ENCODE measurements around the gene MINK1.
"Not testable (repeated sequence)": the region's sequence is repeated elsewhere in the genome, so short reads cannot be mapped to it uniquely, and the experiment has no call there.

Gene MINK1

DNA sequence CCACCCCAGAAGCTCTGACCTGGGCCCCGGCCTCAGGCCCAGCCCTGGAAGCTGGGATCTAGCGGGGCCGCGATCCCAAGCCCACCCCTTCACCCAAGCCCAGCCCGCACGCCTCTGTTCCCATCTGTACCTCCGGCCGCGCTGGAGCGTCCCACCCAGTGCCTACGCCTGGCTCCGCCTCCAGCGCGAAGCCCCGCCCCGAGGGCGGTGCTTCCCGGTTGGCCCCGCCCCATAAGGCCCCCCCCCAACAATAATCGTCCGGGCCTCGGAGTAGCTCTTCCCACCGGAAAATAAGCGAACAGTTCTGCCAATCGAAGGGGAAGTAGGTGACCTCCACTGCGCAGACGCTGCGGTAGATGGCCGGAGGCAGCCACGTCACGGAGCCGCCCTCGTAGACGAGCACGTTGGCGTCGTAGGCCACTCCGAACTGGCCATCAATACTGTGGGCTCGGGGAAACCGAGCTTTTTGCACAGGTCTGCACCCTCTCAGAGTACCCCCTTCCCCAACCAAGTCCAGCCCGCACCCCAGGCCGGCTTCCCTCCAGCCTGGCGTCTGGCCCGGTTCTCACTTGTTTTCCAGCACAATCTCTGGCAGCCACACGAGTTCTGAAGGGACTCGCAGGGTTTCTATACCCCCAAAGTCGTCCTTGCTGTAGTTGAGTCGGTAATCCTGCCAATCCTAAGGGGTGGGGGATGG is 68.7 kb downstream of the MINK1 start:
- no peak for DNase-seq

DNA sequence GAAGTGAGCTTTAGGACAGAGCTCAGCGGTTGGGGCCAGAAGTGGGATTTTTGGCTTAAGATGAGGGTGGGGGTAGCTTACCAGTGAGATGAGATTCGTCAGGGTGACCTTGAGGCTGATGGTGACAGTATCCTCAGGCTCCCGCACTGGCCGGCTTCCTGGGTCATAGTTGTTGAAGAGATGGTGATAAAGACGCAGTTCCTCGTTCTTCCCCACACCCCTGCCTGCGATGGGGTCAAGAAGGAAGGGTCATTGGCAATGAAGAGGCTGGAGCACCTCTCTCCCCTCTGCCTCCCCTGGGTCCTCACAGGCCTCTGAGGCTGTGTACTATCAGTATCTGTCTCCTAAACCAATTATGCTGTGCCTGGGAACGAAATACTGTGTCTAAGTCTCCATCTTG is 69.4 kb downstream of the MINK1 start:
- DNase-seq = no peak

DNA sequence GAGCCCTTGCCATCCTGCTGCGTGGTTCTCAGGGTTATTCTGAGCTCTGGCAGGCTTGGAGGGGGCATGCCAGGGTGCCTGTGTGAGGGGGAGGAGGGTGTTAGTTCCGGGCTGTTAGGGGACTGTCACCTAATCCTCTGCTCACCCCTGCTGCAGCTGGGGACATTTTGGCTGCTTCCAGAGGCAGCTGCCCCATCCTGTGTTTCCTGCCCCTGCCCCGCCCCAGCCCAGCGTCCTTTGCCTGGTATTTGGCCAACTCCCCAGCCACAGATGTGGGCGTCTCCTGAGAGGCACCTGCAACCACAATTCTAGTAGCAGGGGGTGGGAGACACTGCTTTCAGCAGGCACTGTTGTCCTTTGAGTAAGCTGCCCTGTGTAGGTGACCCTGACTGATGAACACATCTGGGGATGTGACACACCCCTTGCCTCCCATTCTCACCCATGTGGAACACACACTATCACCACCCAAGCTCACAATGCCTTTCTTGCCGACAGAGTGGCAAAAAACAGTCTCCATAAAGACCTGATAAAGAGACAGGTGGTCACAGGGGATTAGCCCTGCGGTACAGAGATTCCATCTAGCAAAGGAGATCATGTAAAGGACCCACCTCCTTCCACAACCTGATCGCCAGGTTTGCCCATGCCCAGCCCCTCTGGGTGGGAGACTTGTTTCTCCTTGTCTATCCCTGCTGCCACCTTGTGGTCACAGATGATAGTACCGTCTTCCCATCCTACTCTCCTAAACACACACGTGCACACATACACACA is 70.1 kb downstream of the MINK1 start, which contains the start of gene CHRNE:
CHRNE (minus strand) TSS at position 48 of the 768 bp plus-strand sequence; CDS start at position 13, 35 bp downstream.
- DNase-seq = peak in 3 of 4 experiments; percentile 32 to 50 (median 45)

DNA sequence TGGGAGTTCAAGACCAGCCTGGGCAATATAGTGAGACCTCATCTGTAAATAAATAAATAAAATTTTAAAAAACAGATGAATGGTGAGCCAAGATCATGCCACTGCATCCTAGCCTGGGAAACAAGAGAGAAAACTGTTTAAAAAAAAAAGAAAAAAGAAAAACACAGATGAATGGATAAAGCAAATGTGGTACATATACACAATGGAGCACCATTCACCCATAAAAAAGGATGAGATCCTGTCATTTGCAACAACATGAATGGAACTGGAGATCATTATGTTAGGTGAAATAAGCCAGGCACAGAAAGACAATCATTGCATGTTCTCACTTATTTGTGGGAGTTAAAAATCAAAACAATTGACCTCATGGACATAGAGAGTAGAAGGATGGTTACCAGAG is 73.5 kb downstream of the MINK1 start:
- not testable (repeated sequence) for DNase-seq

DNA sequence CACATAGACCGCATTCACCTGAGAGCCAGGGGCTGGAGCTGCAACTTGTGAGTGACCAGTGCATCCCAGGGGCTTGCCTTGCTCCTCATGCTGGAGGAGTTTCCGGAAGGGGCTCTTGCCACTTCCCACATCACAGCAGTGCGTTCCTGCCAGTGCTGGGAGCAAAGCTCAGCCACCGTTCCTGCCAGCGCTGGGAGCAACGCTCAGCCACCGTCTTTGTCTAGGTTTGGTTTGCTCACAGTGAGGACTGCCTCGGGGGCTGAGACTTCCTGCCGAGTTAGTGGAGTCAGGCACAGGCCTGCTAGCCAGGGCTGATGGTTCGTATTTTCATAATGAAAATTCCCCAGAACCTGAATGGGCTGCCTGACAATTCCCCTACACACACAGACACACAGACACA is 75.2 kb downstream of the MINK1 start:
- DNase-seq = no peak

DNA sequence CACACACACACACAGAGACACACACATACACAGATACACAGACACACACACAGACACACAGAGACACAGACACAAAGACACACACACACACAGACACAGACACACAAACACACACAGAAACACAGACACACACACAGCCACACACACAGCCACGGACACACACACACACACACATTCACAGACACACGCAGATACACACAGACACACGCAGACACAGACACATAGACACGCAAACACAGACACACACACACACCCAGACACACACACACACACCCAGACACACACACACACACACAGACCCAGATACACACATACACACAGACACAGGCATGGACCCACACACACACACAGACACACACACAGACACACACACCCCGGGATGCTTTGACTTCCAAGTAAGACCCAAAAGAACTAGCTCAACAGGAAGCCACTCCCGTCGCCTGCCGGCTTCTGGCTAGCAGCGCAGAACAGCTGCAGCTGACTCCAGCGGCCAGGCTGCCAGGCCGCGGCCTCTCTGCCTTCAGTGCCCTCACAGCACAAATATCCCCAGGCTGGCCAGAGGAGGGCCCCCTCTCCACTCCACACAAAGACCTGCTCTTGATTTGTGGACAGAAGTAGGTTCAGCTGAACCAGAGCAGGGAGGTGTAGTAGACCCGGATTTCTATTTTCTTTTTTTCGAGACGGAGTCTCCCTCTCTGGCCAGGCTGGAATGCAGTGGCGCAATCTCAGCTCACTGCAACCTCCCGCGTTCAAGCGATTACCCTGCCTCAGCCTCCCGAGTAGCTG is 75.8 kb downstream of the MINK1 start:
- peak in 3 of 4 experiments; percentile 22 to 61 (median 49) for DNase-seq

DNA sequence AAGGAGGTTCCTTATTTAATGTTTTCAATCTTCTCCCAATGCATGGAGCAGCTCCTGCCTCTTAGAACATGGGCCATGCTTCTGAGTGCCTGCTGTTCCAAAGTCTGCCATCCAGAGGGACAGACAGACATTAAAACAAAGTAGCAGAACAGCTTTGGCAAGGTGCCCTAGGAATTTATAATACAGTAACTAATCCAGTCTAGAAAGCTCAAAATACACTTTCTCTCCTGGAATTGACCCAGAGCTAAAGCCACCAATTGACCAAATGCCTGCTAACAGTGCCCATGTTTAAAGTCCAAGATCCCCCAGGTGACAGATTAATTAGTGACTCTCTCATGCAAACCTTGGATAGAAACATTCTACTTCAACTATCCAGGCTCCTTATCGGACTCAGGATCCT is 80.9 kb downstream of the MINK1 start:
- no peak for DNase-seq

DNA sequence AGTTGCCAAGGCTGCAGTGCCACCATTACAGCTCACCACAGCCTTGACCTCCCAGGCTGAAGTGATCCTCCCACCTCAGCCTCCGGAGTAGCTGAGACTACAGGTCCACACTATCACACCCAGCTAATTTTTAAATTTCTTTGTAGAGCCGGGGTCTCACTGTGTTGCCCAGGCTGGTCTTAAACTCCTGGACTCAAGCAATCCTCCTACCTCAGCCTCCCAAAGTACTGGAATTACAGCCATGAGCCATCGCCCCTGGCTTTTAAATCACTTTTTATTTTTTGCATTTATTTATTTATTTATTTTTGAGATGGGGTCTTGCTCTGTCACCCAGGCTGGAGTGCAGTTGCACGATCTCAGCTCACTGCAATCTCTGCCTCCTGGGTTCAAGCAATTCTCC is 81.4 kb downstream of the MINK1 start:
- DNase-seq = not testable (repeated sequence)

DNA sequence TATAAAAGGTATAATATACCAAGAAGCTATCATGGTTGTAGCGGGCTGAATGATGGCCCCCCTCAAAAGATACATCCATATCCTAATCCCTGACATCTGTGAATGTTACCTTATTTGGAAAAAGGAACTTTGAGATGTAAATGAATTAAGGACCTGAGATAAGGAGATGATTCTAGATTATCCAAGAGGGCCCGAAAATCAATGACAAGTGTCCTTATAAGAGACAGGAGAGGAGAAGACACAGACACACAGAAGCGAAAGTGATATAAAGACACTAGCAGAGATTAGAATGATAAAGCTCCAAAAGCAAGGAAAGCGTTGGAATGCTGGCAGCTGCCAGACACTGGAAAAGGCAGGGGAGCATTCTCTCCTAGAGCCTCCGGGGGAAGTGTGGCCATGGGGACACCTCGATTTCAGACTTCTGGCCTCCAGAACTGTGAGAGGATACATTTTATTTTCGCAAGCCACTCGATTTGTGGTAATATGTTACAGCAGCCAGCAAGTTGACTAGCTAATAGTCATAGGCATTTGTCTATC is 86.4 kb downstream of the MINK1 start:
- DNase-seq = no peak

DNA sequence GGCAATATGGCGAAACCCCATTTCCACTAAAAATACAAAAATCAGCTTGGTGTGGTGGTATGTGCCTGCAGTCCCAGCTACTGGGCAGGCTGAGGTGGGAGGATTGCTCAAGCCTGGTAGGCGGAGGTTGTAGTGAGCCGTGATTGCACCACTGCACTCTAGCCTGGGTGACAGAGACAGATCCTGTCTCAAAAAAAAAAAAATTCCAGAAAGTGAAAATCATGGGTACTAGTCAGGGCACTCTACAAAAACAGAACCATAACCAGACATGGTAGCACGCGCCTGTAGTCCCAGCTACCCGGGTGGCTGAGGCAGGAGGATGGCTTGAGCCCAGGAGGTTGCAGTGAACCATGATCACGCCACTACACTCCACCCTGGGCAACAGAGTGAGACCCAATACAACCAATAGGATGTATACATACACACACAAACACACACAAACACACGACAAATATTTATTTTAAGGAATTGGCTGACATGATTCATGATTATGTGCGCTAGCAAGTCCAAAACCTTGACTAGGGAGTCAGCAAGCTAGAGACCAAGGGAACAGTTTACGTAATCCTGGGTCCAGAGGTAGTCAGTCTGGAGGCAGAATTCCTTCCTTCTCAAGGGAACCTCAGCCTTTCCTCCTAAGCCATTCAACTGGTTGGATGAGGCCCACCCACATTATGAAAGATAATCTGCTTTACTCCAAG is 87.4 kb downstream of the MINK1 start:
- no peak for DNase-seq

DNA sequence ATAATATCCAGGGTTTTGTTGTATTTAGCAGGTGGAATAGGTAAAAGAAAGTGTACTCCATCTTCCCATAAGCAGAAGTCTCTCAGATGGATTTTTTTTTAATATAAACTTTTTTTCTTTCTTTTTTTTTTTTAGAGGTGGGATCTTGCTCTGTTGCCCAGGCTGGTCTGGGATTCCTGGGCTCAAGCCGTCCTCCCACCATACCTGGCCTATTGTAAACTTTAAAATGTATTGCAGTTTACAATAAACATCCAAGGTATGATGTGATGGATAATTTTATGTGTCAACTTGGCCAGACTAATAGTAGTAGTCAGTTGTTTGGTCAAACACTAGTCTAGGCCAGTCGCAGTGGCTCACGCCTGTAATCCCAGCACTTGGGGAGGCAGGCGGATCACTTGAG is 88.2 kb downstream of the MINK1 start:
- no peak for DNase-seq

DNA sequence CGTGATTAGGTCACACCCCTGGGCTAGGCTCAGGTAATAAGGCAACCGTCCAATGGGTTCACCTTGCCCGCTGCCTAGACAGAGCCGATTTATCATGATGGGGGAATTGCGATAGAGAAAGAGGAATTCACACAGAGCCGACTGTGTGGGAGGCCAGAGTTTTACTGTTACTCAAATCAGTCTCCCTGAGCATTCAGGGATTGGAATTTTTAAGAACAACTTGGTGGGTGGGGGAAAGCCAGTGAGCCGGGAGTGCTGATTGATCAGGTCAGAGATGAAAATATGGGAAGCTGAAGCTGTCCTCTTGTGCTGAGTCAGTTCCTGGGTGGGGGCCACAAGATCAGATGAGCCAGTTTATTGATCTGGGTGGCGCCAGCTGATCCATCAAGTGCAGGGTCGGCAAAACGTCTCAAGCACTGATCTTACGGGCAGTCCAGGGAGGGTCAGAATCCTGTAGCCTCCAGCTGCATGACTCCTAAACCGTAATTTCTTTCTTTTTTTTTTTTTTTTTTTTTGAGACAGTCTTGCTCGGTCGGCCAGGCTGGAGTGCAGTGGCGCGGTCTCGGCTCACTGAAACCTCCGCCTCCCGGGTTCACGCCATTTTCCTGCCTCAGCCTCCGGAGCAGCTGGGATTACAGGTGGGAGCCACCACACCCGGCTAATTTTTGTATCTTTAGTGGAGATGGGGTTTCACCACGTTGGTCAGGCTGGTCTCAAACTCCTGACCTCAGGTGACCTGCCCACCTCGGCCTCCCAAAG is 93.6 kb downstream of the MINK1 start:
- not testable (repeated sequence) for DNase-seq

DNA sequence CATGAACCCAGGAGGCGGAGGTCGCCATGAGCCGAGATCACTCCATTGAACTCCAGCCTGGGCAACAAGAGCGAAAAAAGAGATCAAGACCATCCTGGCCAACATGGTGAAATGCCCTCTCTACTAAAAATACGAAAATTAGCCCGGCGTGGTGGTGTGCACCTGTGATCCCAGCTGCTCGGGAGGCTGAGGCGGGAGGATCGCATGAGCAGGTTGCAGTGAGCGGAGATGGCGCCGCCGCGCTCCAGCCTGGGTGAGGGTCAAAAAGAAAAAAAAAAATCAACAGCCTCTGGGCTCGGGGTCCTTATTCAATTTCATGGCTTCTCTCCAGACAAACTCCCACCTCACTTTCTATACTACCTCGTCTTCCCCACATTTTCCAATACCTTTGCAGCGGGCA is 95.7 kb downstream of the MINK1 start:
- DNase-seq = no peak

DNA sequence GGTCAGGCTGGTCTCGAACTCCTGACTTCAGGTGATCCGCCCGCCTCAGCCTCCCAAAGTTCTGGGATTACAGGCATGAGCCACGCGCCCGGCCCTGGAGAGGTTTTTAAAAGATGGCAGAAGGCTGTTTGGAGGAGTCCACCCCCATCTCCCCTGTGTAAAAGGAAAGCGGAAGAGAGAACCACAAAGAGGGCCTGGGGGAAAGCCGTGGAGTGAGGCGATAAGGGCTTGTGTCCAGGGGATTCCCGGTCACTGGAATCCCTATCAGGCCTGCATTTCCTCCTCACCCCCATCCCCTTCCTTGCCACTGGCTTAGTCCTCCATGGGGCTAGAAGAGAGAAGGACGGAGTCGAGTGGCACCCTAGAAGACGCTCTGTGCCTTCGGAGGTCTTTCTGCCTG is 98.8 kb downstream of the MINK1 start, which contains the start of gene GP1BA:
GP1BA (plus strand) TSS at position 315 of the 400 bp plus-strand sequence. CDS start 328 bp downstream, outside the sequence.
- DNase-seq = no peak

DNA sequence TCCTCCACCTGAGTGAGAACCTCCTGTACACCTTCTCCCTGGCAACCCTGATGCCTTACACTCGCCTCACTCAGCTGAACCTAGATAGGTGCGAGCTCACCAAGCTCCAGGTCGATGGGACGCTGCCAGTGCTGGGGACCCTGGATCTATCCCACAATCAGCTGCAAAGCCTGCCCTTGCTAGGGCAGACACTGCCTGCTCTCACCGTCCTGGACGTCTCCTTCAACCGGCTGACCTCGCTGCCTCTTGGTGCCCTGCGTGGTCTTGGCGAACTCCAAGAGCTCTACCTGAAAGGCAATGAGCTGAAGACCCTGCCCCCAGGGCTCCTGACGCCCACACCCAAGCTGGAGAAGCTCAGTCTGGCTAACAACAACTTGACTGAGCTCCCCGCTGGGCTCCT is 99.6 kb downstream of the MINK1 start:
- no peak for DNase-seq

DNA sequence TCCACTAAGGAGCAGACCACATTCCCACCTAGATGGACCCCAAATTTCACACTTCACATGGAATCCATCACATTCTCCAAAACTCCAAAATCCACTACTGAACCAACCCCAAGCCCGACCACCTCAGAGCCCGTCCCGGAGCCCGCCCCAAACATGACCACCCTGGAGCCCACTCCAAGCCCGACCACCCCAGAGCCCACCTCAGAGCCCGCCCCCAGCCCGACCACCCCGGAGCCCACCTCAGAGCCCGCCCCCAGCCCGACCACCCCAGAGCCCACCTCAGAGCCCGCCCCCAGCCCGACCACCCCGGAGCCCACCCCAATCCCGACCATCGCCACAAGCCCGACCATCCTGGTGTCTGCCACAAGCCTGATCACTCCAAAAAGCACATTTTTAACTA is 100.5 kb downstream of the MINK1 start:
- DNase-seq = no peak

DNA sequence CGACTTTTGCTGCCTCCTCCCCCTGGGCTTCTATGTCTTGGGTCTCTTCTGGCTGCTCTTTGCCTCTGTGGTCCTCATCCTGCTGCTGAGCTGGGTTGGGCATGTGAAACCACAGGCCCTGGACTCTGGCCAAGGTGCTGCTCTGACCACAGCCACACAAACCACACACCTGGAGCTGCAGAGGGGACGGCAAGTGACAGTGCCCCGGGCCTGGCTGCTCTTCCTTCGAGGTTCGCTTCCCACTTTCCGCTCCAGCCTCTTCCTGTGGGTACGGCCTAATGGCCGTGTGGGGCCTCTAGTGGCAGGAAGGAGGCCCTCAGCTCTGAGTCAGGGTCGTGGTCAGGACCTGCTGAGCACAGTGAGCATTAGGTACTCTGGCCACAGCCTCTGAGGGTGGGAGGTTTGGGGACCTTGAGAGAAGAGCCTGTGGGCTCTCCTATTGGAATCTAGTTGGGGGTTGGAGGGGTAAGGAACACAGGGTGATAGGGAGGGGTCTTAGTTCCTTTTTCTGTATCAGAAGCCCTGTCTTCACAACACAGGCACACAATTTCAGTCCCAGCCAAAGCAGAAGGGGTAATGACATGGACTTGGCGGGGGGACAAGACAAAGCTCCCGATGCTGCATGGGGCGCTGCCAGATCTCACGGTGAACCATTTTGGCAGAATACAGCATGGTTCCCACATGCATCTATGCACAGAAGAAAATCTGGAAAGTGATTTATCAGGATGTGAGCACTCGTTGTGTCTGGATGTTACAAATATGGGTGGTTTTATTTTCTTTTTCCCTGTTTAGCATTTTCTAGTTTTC is 101.2 kb downstream of the MINK1 start:
- DNase-seq = no peak

DNA sequence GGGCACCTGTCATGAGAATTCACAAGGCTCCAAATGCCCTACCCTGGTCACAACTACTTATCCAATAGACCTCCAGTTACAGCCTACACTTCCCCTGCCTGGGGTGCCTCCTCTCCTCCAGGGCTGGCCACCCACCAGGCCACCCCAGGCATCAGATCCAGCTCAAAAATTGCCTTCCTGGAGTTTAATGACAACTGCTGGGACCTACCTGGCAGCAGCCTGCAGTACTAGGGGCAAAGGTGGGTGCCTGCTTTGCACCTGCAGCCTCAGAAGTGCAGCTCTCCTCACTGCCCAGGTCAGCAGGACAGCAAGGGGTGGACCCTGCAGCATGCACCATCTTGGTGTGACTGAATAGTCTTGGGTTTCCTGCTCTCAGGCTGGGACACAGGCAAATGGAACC is 102.5 kb downstream of the MINK1 start:
- DNase-seq = no peak

DNA sequence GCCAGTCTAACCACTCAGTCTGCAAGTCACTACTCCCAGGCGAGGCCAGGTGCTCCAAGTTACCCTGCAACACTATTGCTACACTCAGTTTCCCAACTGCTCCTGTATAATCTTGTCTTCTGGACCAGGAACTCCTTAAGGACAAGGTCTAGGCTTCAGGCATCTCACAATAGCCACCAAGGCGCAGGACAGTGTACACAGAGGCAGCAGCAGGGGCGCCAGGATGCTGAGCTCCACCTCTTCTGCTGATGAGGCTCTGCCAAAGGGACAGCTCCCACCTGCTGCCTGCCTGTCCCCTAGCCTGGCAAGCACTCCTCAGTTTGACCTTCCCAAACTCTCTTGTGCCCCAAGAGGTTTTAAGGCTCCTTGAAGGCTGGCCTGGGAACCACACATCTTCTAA is 103.3 kb downstream of the MINK1 start:
- no peak for DNase-seq

DNA sequence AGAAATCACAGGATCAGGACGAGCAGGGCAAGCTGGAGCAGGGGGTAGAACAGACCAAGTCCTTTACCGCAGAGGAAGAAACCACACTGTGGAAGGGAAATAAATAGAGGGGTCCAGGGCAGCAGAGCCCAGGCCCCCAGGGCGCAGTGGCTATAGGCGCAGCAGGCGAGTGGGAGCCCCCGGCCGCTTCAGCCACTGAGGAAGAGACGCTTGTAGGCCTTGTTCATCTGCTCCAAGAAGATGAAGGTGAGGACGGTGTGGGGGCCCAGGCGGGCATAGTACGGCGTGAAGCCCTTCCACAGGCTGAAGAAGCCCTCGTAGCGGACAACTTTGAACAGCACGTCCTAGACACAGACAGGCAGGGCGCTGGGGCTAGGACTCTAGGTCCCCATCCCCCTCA is 104.4 kb downstream of the MINK1 start:
- no peak for DNase-seq

DNA sequence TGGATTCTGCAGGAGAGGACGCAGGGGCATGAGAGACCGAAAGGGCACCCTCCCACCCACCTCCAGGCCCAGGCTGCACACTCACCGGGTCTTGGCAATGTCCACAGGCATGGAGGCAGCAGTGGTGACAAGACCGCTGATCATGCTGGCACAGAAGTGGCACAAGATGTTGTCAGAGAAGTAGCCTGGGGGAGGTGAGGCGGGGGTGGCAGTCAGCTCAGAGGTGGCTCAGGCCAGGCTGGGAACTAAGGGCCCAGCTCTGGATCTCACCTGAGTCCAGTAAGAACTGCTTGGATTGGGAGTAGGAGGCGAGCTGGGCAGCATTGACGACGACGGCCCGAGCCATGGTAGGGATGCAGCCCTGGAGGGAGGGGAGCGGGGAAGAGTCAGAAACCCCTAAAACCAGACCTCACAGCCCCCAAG is 104.9 kb downstream of the MINK1 start:
- no peak for DNase-seq

All from activated naive CD4-positive, alpha-beta T cell (primary cell).